ENCODE measurements around the gene ZBTB7B. TPM values are rescaled to one million over a fixed set of nuclear protein-coding genes. Genes with fewer than 3 reads are reported as not detected.

ZBTB7B gene
- total and polyA plus RNA-seq, 9 of the 15 experiments (the other 6 are each of a cell fraction or from before 2014, with no cell fraction given): 0.04 to 46.5 (median 15.2) TPM

- TF ChIP-seq MGA (IDR thresholded peaks at IDR 0.05) (no peak), E2F6 (IDR thresholded peaks at IDR 0.05; ENCODE audit: borderline replicate concordance in 1 of 2, extremely low read depth in 1 of 2, insufficient read depth in 1 of 2, insufficient read length in 1 of 2, low read depth in 1 of 2, low read length in 1 of 2, poor library complexity in 1 of 2, severe bottlenecking in 1 of 2) (no peak), CCAR2 (IDR thresholded peaks at IDR 0.05; ENCODE audit: low read depth, low read length) (no peak), SMARCA4 (IDR thresholded peaks at IDR 0.05) (peak; percentile 83), SRSF1 (IDR thresholded peaks at IDR 0.05; ENCODE audit: low read depth, low read length) (no peak), HLTF (IDR thresholded peaks at IDR 0.05) (peak; percentile 65; the same call in 1 of the 2 replicates), POLR2AphosphoS2 (IDR thresholded peaks at IDR 0.05; ENCODE audit: low read length) (peak; percentile 44), SAP30 (IDR thresholded peaks at IDR 0.05; ENCODE audit: borderline replicate concordance, insufficient read depth, low read depth, low read length, poor library complexity, severe bottlenecking) (peak; percentile 31), PML (IDR thresholded peaks at IDR 0.05; ENCODE audit: low read length) (peak; percentile 12; the same call in 1 of the 2 replicates), TBL1XR1 (IDR thresholded peaks at IDR 0.05; ENCODE audit: low read length in 2 of 2) (0 out of 4 replicates have a peak, but pooled peaks of 1 of the 2 experiments have one; percentile 27), ZBTB43 (CRISPR knock-in tag; IDR thresholded peaks at IDR 0.05) (no peak), NFIX (CRISPR knock-in tag; IDR thresholded peaks at IDR 0.05; ENCODE audit: low read depth) (0 out of 2 replicates have a peak, but pooled peaks have one; percentile 3), HDGF (IDR thresholded peaks at IDR 0.05) (peak; percentile 48; the same call in 1 of the 2 replicates)
These were observed 29.1 kb upstream of the ZBTB7B start (continued) for GRCh38 chr1:154973344-154974101.

All from K562 (cell line).